WTC11 (cell line): ENCODE measurements around the gene MFSD11. TPM values are rescaled to one million over a fixed set of nuclear protein-coding genes. Genes with fewer than 3 reads are reported as not detected.

Source experiments
- ATAC-seq: fragments of 200-7000 bp; cut with Tn5 transposase; 2 replicates; pipeline ENCODE4 v1.10.0; 2021; ENCODE audit warnings: mild to moderate bottlenecking, moderate library complexity
- CTCF ChIA-PET: fragments of 300-600 bp; sonication (Branson Sonifier 250); formaldehyde crosslinking; loops from one replicate; lab custom pipeline; 2021; ENCODE audit warnings: antibody characterized with exemption; lab: Charles Lee
- POLR2A ChIA-PET: fragments of 350-600 bp; sonication (Branson Sonifier 250); formaldehyde crosslinking; loops from one replicate; lab custom pipeline; 2021; ENCODE audit warnings: antibody characterized with exemption; lab: Charles Lee
- DNase-seq: peaks from one replicate; pipeline ENCODE4 v3.0.0; 2021; ENCODE audit warnings: low spot score
- H3K27ac Mint-ChIP-seq: 2 replicates; pipeline ENCODE4 v1.8.0; 2021; ENCODE audit warnings: mixed read lengths
- H3K27me3 Mint-ChIP-seq: 2 replicates; pipeline ENCODE4 v1.8.0; 2021; ENCODE audit warnings: low read depth, mild to moderate bottlenecking, moderate library complexity, mixed read lengths
- H3K36me3 Mint-ChIP-seq: 2 replicates; pipeline ENCODE4 v1.8.0; 2021; ENCODE audit warnings: mixed read lengths
- H3K4me1 Mint-ChIP-seq: 2 replicates; pipeline ENCODE4 v1.8.0; 2022; ENCODE audit warnings: mixed read lengths
- H3K4me3 Mint-ChIP-seq: 2 replicates; pipeline ENCODE4 v1.8.0; 2021; ENCODE audit warnings: mild to moderate bottlenecking, moderate library complexity, mixed read lengths
- H3K9me3 Mint-ChIP-seq: 2 replicates; pipeline ENCODE4 v1.8.0; 2021; ENCODE audit warnings: mixed read lengths
- ARID4B ChIP-seq: sonication (generic); formaldehyde crosslinking; IDR thresholded peaks from 2 replicates; pipeline ENCODE4 v1.8.0; 2023; ENCODE audit warnings: missing genetic modification reagents, mild to moderate bottlenecking, borderline replicate concordance
- ATF6 ChIP-seq: sonication (generic); formaldehyde crosslinking; IDR thresholded peaks from 2 replicates; pipeline ENCODE4 v1.8.1; 2023; ENCODE audit warnings: mild to moderate bottlenecking, missing genetic modification reagents
- CBFB ChIP-seq: sonication (generic); formaldehyde crosslinking; IDR thresholded peaks from 2 replicates; pipeline ENCODE4 v1.8.1; 2022; ENCODE audit warnings: mild to moderate bottlenecking, low read depth, missing genetic modification reagents
- CREM ChIP-seq: sonication (generic); formaldehyde crosslinking; IDR thresholded peaks from 2 replicates; pipeline ENCODE4 v1.8.1; 2022; ENCODE audit warnings: mild to moderate bottlenecking, missing genetic modification reagents, moderate library complexity
- ESRRA ChIP-seq: sonication (generic); formaldehyde crosslinking; IDR thresholded peaks from 2 replicates; pipeline ENCODE4 v1.8.1; 2022; ENCODE audit warnings: mild to moderate bottlenecking, missing genetic modification reagents, borderline replicate concordance
- JUN ChIP-seq: sonication (generic); formaldehyde crosslinking; IDR thresholded peaks from 2 replicates; pipeline ENCODE4 v1.8.0; 2023; ENCODE audit warnings: mild to moderate bottlenecking, missing genetic modification reagents
- MXD4 ChIP-seq: fragments of 250-450 bp; sonication (Bioruptor Pico); IDR thresholded peaks from 2 replicates; pipeline ENCODE4 v1.8.0; 2021; ENCODE audit warnings: mild to moderate bottlenecking, moderate library complexity, borderline replicate concordance
- MYBL2 ChIP-seq: sonication (generic); formaldehyde crosslinking; IDR thresholded peaks from 2 replicates; pipeline ENCODE4 v1.8.1; 2023; ENCODE audit warnings: mild to moderate bottlenecking, moderate library complexity, missing genetic modification reagents
- SMAD4 ChIP-seq: sonication (generic); formaldehyde crosslinking; IDR thresholded peaks from 2 replicates; pipeline ENCODE4 v1.8.0; 2022; ENCODE audit warnings: mild to moderate bottlenecking, missing genetic modification reagents
- TP53 ChIP-seq: sonication (generic); formaldehyde crosslinking; IDR thresholded peaks from 2 replicates; pipeline ENCODE4 v1.8.1; 2023; ENCODE audit warnings: mild to moderate bottlenecking, missing genetic modification reagents
- USF2 ChIP-seq: sonication (generic); formaldehyde crosslinking; IDR thresholded peaks from 2 replicates; pipeline ENCODE4 v1.8.1; 2023; ENCODE audit warnings: mild to moderate bottlenecking, missing genetic modification reagents, moderate library complexity
- ZNF317 ChIP-seq: sonication (generic); formaldehyde crosslinking; IDR thresholded peaks from 2 replicates; pipeline ENCODE4 v1.8.1; 2023; ENCODE audit warnings: low read depth, mild to moderate bottlenecking, moderate library complexity, missing genetic modification reagents, borderline replicate concordance
- ZNF416 ChIP-seq: fragments of 250-450 bp; sonication (Bioruptor Pico); IDR thresholded peaks from 2 replicates; pipeline ENCODE4 v1.9.0; 2021; ENCODE audit warnings: mild to moderate bottlenecking, inconsistent platforms
- total RNA-seq: library from RNA; stranded (reverse); gene quantifications from 3 replicates; pipeline ENCODE4 v1.2.3, GENCODE V29; 2021
- TF ChIP-seq, protein P1 (sequence below): sonication (generic); formaldehyde crosslinking; IDR thresholded peaks from 2 replicates; pipeline ENCODE4 v1.8.1; 2023; ENCODE audit warnings: mild to moderate bottlenecking, missing genetic modification reagents

MFSD11 gene
- total RNA-seq, 1 experiment from 2014 or later: 16.6 TPM

DNA sequence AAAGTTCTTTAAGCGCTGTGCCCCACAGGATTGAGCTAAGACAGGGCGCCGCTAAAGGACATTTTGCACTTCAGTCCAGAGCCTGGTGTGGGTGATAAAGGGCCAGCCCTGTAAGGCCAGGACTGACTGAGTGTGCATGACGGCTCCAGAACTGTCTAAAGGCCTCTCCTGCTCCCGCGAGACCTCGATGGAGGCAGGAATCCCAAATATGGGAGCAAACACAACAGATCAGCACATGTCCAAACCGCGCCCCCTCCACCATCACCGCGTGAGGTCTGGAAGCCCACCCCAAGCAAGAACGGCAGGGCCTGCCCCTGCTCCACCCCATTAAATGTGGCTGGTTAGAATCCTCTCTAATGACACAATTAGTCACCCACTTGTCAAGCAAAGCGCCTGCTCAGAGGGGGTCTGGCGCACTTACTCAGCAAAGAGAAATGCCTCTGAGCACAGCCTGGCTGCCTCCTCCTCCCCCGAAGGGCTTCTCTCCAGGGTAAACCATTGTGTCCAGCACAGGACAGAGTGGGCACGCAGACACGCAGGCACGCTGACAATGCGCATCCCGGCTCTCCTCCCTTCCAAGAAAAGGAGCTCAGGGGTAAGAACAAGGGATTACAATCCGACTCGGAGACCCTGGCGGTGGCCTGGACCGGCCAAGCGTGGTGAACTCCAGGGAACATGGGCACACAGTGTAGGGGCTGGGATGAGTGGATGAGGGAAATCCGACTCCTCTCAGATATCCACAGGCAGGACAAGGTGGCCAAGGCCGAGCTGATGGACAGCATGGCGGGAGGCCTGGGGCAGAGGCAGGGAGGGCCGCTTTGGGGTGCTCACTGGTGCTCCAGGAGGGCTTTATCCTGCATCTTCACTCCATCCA lies 28.6 kb upstream of the MFSD11 start:
- no peak for TF ChIP-seq USF2
- TF ChIP-seq ATF6 (CRISPR knock-in tag): no peak
- no peak for TF ChIP-seq TP53
- no peak for TF ChIP-seq JUN
- no peak for TF ChIP-seq MXD4 (CRISPR knock-in tag)
- TF ChIP-seq ZNF317 (CRISPR knock-in tag): no peak
- no peak for TF ChIP-seq ZNF416
- TF ChIP-seq MYBL2 (CRISPR knock-in tag): no peak
- no peak for TF ChIP-seq ARID4B (CRISPR knock-in tag)
- TF ChIP-seq SMAD4 (CRISPR knock-in tag): no peak
- no peak for TF ChIP-seq CREM
- TF ChIP-seq ESRRA (CRISPR knock-in tag): no peak
- TF ChIP-seq CBFB (CRISPR knock-in tag): no peak
- TF ChIP-seq, protein P1, sequence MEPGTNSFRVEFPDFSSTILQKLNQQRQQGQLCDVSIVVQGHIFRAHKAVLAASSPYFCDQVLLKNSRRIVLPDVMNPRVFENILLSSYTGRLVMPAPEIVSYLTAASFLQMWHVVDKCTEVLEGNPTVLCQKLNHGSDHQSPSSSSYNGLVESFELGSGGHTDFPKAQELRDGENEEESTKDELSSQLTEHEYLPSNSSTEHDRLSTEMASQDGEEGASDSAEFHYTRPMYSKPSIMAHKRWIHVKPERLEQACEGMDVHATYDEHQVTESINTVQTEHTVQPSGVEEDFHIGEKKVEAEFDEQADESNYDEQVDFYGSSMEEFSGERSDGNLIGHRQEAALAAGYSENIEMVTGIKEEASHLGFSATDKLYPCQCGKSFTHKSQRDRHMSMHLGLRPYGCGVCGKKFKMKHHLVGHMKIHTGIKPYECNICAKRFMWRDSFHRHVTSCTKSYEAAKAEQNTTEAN (CRISPR knock-in tag): no peak
- Mint-ChIP-seq H3K9me3 (no peaks in the 10 kb centered on the region), H3K4me3 (peak overlapping the region; percentile 74), H3K4me1 (peaks cover 34% of the 10 kb centered on the region), H3K36me3 (peaks cover 3% of the 10 kb centered on the region; the same call in 1 of the 2 replicates), H3K27me3 (peaks cover 15% of the 10 kb centered on the region), H3K27ac (no peak overlapping the region)
- ATAC-seq (no peak), DNase-seq (no peak)
- CTCF ChIA-PET: interaction anchor here (0.5 to 4.2 kb wide), 20 partner anchors 8 to 186 kb away, joined by 3 to 52 read pairs (median 5); partner anchors contain the start of genes JMJD6, METTL23 and PRCD
- POLR2A ChIA-PET: interaction anchor here (0.6 kb wide), 2 partner anchors 95 to 1267 kb away, joined by 5 to 6 read pairs; no protein-coding TSS in a partner anchor
